HG03565 (cell line): Measurements from ENCODE around the gene UCN.

ENCODE experiments used
- ATAC-seq: cut with Tn5 transposase; IDR thresholded peaks from one replicate; pipeline ENCODE4 v1.9.1; 2021; ENCODE audit warnings: mild to moderate bottlenecking, moderate library complexity; ENCODE audit not compliant: unreplicated experiment

UCN gene

DNA sequence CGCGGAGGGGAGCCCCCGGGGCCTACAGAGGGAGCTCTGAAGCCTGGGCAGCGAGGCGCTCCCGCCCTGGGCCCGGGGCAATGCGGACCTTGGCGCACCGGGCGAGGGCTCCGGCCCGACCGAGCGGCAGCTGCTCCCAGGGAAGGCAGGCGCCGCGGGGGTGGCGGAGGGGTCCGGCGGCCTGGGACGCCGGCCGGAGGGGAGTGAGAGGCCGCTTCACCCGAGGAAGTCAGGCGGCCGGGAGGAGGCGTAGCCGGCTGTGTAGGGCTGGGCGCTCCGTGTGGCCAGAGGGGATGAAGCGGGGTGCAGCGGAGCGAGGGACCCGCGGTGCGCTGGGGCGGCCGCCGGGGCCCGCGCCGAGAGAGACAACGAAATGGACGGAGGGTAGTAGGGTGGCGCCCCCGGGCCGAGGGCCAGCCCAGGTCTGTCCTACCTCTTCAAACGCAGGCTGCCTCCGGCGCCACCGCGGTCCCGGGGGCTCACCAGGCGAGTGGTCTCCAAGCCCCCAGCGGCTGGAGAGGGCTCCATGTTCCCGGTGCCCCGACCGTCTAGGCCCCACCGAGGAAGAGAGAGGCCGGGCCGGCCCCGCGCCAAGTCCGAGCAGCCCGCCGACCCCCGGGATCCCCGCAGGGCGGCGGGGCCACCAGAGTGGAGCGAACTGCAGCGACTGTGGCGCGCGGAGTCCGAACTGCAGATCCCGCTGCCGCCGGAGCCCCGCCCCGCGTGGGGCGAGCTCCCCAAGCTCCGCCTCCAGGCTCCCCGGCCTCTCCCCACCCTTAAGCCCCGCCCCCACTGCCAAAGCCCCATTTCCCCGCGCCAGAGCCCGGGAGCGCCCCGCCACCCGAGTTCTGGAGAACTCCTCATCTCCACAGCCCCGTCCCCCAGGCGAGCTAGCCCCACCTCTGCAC lies 45.6 kb downstream of the UCN start, which contains the start of gene SLC30A3:
TSS of gene SLC30A3 (minus strand) at position 669 of the 908 bp plus-strand sequence. CDS start at position 528, 141 bp downstream.
- no peak for ATAC-seq

- no peak for ATAC-seq
Observed at GRCh38 chr2:27261926-27262298, 46.3 kb downstream of the UCN start.

DNA sequence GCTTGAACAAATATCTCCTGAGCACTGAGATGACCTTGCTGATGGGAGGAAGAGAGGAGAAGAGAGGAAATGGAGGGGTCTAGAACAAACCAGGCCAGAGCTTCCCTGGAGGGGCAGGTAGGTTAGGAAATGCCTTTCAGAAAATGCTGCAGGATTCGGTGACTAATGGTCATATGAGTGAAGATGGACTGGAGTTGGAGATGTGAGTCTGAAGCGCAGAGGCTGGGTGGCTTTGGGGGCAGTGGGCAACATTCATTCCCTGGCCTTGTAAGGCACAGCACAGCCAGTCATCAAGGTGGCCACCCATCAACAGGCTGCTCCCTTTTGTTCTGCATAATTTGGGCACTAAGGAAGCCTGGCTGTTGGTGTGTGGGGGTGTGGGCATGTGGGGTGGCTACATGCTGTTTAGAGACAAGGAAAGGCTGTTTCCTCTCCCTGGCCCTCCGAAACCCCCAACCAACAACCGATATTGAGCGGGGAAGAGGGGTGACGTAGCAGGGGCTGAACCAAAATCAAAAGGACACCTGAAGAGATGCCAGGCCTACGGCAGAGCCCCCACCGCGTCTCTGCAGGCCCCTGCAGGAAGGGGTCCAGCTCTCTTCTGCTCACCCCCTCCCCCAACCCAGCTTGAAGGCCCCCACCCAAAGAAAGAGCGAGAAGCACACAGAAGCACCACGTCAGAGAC lies 46.9 kb downstream of the UCN start:
- no peak for ATAC-seq

DNA sequence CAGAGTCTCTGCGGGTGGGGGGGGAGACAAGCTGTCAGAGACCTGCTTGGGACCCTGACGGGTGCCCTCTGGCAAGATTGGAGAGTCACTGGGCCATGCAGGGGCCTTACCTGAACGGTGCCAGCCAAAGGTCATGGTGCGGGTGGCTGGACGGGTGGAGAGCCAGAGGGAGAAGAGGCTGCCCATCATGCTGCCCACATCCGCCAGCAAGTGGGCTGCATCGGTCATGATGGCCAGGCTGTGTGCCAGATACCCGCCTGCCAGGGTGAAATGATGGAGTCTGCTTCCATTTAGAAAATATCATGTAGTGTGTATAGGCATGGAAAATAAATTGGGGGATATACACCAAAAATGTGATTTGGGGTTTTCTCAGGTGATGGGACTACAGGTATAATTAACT lies 50.2 kb downstream of the UCN start:
- no peak for ATAC-seq
